HEK293 (cell line): Measurements from ENCODE around the gene TMEM208.

ENCODE experiments used
- CTCF ChIA-PET: fragments of 350-600 bp; formaldehyde crosslinking; extraction: SDS; loops from one replicate; lab custom pipeline; 2021; ENCODE audit warnings: antibody characterized with exemption; lab: Yijun Ruan, JAX
- POLR2A ChIA-PET: fragments of 300-600 bp; formaldehyde crosslinking; extraction: SDS; loops from one replicate; lab custom pipeline; 2020; ENCODE audit warnings: antibody characterized with exemption, inconsistent platforms; lab: Yijun Ruan, JAX
- H3K27ac ChIP-seq: fragments of 200-500 bp; sonication (Bioruptor generic); 2 replicates; pipeline ENCODE4 v1.5.1; 2014; ENCODE audit warnings: low read depth, low read length, control low read depth, inconsistent platforms; ENCODE audit errors: extremely low read depth
- H3K36me3 ChIP-seq, 2 experiments: fragments of 200-500 bp in 1 of 2; sonication (Bioruptor generic) in 1 of 2; 1 replicate in 1 of 2; 2 replicates in 1 of 2; pipeline ENCODE4 v1.5.1; 2014 to 2017; ENCODE audit warnings: inconsistent platforms in 2 of 2, low read length in 2 of 2; ENCODE audit not compliant: control insufficient read depth in 2 of 2, insufficient read depth in 1 of 2
- H3K4me1 ChIP-seq: fragments of 200-500 bp; sonication (Bioruptor generic); 2 replicates; pipeline ENCODE4 v1.5.1; 2014; ENCODE audit warnings: mild to moderate bottlenecking, low read length, inconsistent platforms; ENCODE audit not compliant: control insufficient read depth, insufficient read depth
- H3K4me3 ChIP-seq: 2 replicates; pipeline ENCODE4 v1.5.1; 2011; ENCODE audit warnings: low read depth, mild to moderate bottlenecking, control low read depth, low read length, moderate library complexity
- H3K9me3 ChIP-seq: fragments of 200-500 bp; sonication (Bioruptor generic); 2 replicates; pipeline ENCODE4 v1.5.1; 2014; ENCODE audit warnings: low read depth, low read length, inconsistent platforms; ENCODE audit not compliant: control insufficient read depth, insufficient read depth
- HOXA7 ChIP-seq: sonication (generic); formaldehyde crosslinking; IDR thresholded peaks from 2 replicates; pipeline ENCODE4 v1.8.1; 2022; ENCODE audit warnings: missing genetic modification reagents, borderline replicate concordance
- SP7 ChIP-seq: fragments of 450-650 bp; formaldehyde crosslinking; IDR thresholded peaks from 2 replicates; pipeline ENCODE4 v1.5.1; 2016; ENCODE audit warnings: missing biosample characterization, missing genetic modification characterization
- ZBTB20 ChIP-seq: fragments of 450-650 bp; formaldehyde crosslinking; IDR thresholded peaks from 2 replicates; pipeline ENCODE4 v1.5.1; 2016; ENCODE audit warnings: missing biosample characterization, missing genetic modification characterization
- ZNF169 ChIP-seq: fragments of 450-650 bp; formaldehyde crosslinking; IDR thresholded peaks from 2 replicates; pipeline ENCODE4 v1.5.1; 2016; ENCODE audit warnings: missing biosample characterization, missing genetic modification characterization
- ZNF223 ChIP-seq: fragments of 450-650 bp; formaldehyde crosslinking; IDR thresholded peaks from 2 replicates; pipeline ENCODE4 v1.5.1; 2016; ENCODE audit warnings: missing biosample characterization, missing genetic modification characterization
- ZNF366 ChIP-seq: fragments of 450-650 bp; formaldehyde crosslinking; conservative IDR thresholded peaks from 2 replicates; pipeline ENCODE4 v1.5.1; 2016; ENCODE audit warnings: missing biosample characterization, missing genetic modification characterization
- ZNF530 ChIP-seq: fragments of 450-650 bp; formaldehyde crosslinking; IDR thresholded peaks from 2 replicates; pipeline ENCODE4 v1.5.1; 2016; ENCODE audit warnings: low read depth, missing biosample characterization, missing genetic modification characterization
- ZNF610 ChIP-seq: fragments of 450-650 bp; formaldehyde crosslinking; IDR thresholded peaks from 2 replicates; pipeline ENCODE4 v1.5.1; 2016; ENCODE audit warnings: missing biosample characterization, missing genetic modification characterization, borderline replicate concordance
- ZNF837 ChIP-seq: fragments of 450-650 bp; formaldehyde crosslinking; IDR thresholded peaks from 2 replicates; pipeline ENCODE4 v1.5.1; 2016; ENCODE audit warnings: missing biosample characterization, missing genetic modification characterization
- ZSCAN16 ChIP-seq: fragments of 450-650 bp; formaldehyde crosslinking; IDR thresholded peaks from 2 replicates; pipeline ENCODE4 v1.5.1; 2016; ENCODE audit warnings: missing biosample characterization, missing genetic modification characterization
- TF ChIP-seq, protein P1 (sequence below): fragments of 450-650 bp; formaldehyde crosslinking; conservative IDR thresholded peaks from 2 replicates; pipeline ENCODE4 v1.5.1; 2016; ENCODE audit warnings: low read depth, missing biosample characterization, missing genetic modification characterization
- TF ChIP-seq, protein P2 (sequence below): fragments of 450-650 bp; formaldehyde crosslinking; IDR thresholded peaks from 2 replicates; pipeline ENCODE4 v1.5.1; 2016; ENCODE audit warnings: missing biosample characterization, missing genetic modification characterization
- TF ChIP-seq, protein P3 (sequence below): fragments of 450-650 bp; formaldehyde crosslinking; IDR thresholded peaks from 2 replicates; pipeline ENCODE4 v1.5.1; 2017; ENCODE audit warnings: missing biosample characterization, mild to moderate bottlenecking, missing genetic modification characterization, moderate library complexity
- TF ChIP-seq, protein P4 (sequence below): fragments of 450-650 bp; formaldehyde crosslinking; IDR thresholded peaks from 2 replicates; pipeline ENCODE4 v1.5.1; 2017; ENCODE audit warnings: missing biosample characterization, missing genetic modification characterization
- TF ChIP-seq, protein P5 (sequence below): fragments of 450-650 bp; formaldehyde crosslinking; optimal IDR thresholded peaks from 2 replicates; pipeline ENCODE3; 2016; ENCODE audit warnings: missing biosample characterization, mild to moderate bottlenecking, missing genetic modification characterization
- TF ChIP-seq, protein P6 (sequence below): fragments of 450-650 bp; formaldehyde crosslinking; IDR thresholded peaks from 2 replicates; pipeline ENCODE4 v1.5.1; 2016; ENCODE audit warnings: missing biosample characterization, missing genetic modification characterization

Gene TMEM208

DNA sequence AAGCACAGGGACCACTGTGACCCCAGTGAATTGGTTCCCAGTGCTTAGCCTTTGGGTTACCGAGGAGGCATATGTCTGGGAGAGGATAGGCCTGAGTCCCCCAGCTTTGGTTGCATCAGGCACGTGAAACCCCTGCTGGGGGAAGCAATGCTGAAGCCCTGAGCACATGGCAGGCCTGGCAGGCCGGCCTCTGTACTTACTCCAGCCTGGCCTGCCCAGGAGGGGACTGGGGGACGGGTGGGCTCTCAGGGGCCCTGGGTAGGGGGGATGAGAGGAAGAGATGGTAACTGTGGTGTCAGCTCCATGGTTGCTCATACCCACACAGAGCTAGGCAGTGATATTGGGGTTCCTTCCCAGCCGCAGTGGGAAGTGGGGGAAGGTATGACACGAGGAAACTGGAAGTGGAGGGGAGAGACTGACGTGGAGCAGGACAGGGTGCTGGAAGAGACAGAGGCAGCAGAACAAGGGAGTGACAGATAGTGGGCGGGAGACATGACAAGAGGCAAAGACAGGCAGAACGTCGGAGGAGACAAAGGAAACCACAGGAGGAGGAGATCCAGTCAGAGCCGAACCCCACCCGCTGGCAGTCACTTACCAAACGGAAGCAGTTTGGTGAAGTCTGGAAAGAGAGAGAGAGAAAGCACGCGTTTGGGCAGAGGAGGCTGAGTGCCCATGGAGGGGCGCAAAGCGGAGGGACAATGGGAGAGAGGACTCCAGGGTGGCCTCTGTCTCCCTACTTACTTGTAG is 9.1 kb downstream of the TMEM208 start:
- H3K27ac ChIP-seq, result no peak overlapping the region
- H3K4me3 ChIP-seq, result no peak overlapping the region
- POLR2A ChIA-PET, result interaction anchor here (1.3 to 4.0 kb wide), 3 partner anchors 9 to 13 kb away, joined by 3 to 25 read pairs (median 22); partner anchors contain the start of genes FHOD1 and TMEM208
- CTCF ChIA-PET, result interaction anchor here (0.6 to 1.4 kb wide), 2 partner anchors 10 to 497 kb away, joined by 3 read pairs; no protein-coding TSS in a partner anchor
- H3K4me1 ChIP-seq, result no peaks in the 10 kb centered on the region
- TF ChIP-seq ZSCAN16 (tag by site-specific recombination) (no peak), ZNF366 (tag by site-specific recombination) (peak; percentile 38; the same call in 1 of the 2 replicates), ZNF169 (tag by site-specific recombination) (0 out of 2 replicates have a peak, but pooled peaks have one; percentile 19)
- peaks cover 8 to 73% of the 10 kb centered on the region in 2 experiments; a peak in 2 of 3 replicates for H3K36me3 ChIP-seq
- H3K9me3 ChIP-seq, result no peaks in the 10 kb centered on the region

DNA sequence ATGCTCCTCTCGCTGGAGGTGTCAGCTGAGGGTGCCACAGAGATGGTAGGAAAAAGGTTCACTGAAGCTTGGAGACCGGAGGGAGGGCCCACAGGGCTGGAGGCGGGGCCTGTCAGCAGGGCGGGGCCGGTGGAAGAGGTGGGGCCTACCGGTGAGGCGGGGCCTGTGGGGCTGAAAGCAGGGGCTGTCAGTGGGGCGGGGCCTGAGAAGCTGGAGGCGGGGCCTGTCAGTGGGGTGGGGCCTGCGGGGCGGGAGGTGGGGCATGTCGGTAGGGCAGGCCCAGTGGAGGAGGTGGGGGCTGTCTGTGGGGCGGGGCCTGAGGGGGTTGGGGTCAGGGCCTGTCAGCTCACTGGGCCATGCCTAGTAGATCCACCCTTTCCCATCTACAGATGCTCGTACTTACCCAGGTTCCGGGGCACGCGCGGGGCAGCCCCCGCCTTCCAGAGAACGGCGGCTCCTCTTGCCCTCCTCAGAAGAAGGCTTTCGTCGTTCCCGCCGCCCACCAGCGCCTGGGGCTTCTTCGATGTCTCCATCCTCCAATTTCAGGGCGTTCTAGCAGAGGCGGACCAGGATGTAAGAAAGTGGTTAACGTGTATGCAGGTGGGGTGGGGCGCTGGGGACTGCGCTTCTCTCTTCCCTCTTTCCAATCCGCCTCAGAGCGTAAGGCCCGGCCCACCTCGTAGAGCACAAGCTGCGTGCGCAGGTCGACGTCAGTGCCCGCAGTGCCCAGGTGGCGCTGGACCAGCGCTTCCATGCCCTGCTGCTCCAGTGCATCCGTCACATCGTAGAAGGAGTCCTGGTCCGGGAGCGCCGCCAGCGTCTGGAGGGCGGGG is 9.8 kb downstream of the TMEM208 start:
- Histone ChIP-seq H3K4me1 (no peaks in the 10 kb centered on the region), H3K4me3 (no peak overlapping the region), H3K27ac (no peak overlapping the region), H3K36me3 (peaks cover 8 to 66% of the 10 kb centered on the region in 2 experiments; a peak in 2 of 3 replicates), H3K9me3 (no peaks in the 10 kb centered on the region)
- ChIA-PET CTCF (interaction anchor here (0.6 to 1.2 kb wide), 2 partner anchors 9 to 496 kb away, joined by 3 to 5 read pairs; no protein-coding TSS in a partner anchor), POLR2A (interaction anchor here (1.3 to 4.0 kb wide), 4 partner anchors 10 to 39 kb away, joined by 3 to 25 read pairs (median 12); partner anchors contain the start of genes FHOD1 and TMEM208)
- TF ChIP-seq ZNF223 (tag by site-specific recombination) (no peak), ZNF610 (tag by site-specific recombination) (no peak), ZBTB20 (tag by site-specific recombination) (peak; percentile 60), ZNF837 (tag by site-specific recombination) (no peak), ZNF530 (no peak), HOXA7 (CRISPR knock-in tag) (no peak), SP7 (tag by site-specific recombination) (no peak)
- TF ChIP-seq, protein P1, sequence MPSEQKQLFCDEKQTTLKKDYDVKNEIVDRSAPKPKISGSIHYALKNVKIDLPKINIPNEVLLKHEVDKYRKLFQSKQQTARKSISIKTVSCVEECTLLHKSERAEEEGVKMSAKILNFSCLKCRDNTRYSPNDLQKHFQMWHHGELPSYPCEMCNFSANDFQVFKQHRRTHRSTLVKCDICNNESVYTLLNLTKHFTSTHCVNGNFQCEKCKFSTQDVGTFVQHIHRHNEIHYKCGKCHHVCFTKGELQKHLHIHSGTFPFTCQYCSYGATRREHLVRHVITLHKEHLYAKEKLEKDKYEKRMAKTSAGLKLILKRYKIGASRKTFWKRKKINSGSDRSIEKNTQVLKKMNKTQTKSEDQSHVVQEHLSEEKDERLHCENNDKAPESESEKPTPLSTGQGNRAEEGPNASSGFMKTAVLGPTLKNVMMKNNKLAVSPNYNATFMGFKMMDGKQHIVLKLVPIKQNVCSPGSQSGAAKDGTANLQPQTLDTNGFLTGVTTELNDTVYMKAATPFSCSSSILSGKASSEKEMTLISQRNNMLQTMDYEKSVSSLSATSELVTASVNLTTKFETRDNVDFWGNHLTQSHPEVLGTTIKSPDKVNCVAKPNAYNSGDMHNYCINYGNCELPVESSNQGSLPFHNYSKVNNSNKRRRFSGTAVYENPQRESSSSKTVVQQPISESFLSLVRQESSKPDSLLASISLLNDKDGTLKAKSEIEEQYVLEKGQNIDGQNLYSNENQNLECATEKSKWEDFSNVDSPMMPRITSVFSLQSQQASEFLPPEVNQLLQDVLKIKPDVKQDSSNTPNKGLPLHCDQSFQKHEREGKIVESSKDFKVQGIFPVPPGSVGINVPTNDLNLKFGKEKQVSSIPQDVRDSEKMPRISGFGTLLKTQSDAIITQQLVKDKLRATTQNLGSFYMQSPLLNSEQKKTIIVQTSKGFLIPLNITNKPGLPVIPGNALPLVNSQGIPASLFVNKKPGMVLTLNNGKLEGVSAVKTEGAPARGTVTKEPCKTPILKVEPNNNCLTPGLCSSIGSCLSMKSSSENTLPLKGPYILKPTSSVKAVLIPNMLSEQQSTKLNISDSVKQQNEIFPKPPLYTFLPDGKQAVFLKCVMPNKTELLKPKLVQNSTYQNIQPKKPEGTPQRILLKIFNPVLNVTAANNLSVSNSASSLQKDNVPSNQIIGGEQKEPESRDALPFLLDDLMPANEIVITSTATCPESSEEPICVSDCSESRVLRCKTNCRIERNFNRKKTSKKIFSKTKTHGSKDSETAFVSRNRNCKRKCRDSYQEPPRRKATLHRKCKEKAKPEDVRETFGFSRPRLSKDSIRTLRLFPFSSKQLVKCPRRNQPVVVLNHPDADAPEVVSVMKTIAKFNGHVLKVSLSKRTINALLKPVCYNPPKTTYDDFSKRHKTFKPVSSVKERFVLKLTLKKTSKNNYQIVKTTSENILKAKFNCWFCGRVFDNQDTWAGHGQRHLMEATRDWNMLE, result no peak
- TF ChIP-seq, protein P2, sequence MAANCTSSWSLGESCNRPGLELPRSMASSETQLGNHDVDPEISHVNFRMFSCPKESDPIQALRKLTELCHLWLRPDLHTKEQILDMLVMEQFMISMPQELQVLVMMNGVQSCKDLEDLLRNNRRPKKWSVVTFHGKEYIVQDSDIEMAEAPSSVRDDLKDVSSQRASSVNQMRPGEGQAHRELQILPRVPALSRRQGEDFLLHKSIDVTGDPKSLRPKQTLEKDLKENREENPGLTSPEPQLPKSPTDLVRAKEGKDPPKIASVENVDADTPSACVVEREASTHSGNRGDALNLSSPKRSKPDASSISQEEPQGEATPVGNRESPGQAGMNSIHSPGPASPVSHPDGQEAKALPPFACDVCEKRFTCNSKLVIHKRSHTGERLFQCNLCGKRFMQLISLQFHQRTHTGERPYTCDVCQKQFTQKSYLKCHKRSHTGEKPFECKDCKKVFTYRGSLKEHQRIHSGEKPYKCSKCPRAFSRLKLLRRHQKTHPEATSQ (tag by site-specific recombination), result no peak
- TF ChIP-seq, protein P3, sequence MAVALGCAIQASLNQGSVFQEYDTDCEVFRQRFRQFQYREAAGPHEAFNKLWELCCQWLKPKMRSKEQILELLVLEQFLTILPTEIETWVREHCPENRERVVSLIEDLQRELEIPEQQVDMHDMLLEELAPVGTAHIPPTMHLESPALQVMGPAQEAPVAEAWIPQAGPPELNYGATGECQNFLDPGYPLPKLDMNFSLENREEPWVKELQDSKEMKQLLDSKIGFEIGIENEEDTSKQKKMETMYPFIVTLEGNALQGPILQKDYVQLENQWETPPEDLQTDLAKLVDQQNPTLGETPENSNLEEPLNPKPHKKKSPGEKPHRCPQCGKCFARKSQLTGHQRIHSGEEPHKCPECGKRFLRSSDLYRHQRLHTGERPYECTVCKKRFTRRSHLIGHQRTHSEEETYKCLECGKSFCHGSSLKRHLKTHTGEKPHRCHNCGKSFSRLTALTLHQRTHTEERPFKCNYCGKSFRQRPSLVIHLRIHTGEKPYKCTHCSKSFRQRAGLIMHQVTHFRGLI (tag by site-specific recombination), result no peak
- TF ChIP-seq, protein P4, sequence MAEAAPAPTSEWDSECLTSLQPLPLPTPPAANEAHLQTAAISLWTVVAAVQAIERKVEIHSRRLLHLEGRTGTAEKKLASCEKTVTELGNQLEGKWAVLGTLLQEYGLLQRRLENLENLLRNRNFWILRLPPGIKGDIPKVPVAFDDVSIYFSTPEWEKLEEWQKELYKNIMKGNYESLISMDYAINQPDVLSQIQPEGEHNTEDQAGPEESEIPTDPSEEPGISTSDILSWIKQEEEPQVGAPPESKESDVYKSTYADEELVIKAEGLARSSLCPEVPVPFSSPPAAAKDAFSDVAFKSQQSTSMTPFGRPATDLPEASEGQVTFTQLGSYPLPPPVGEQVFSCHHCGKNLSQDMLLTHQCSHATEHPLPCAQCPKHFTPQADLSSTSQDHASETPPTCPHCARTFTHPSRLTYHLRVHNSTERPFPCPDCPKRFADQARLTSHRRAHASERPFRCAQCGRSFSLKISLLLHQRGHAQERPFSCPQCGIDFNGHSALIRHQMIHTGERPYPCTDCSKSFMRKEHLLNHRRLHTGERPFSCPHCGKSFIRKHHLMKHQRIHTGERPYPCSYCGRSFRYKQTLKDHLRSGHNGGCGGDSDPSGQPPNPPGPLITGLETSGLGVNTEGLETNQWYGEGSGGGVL, result no peak
- TF ChIP-seq, protein P5, sequence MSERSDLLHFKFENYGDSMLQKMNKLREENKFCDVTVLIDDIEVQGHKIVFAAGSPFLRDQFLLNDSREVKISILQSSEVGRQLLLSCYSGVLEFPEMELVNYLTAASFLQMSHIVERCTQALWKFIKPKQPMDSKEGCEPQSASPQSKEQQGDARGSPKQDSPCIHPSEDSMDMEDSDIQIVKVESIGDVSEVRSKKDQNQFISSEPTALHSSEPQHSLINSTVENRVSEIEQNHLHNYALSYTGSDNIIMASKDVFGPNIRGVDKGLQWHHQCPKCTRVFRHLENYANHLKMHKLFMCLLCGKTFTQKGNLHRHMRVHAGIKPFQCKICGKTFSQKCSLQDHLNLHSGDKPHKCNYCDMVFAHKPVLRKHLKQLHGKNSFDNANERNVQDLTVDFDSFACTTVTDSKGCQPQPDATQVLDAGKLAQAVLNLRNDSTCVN (tag by site-specific recombination), result no peak
- TF ChIP-seq, protein P6, sequence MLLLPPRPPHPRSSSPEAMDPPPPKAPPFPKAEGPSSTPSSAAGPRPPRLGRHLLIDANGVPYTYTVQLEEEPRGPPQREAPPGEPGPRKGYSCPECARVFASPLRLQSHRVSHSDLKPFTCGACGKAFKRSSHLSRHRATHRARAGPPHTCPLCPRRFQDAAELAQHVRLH (tag by site-specific recombination), result no peak
